Right lobe of liver (tissue), 6 donors: ENCODE measurements around the gene CGB1. TPM values are rescaled to one million over a fixed set of nuclear protein-coding genes. Genes with fewer than 3 reads are reported as not detected.
"Not testable (repeated sequence)": the region's sequence is repeated elsewhere in the genome, so short reads cannot be mapped to it uniquely, and the experiment has no call there.

Source experiments
- ATAC-seq, 4 donors: fragments of 200-7000 bp; cut with Tn5 transposase; one replicate each; pipeline ENCODE4 v1.9.1; 2020; ENCODE audit warnings: mild to moderate bottlenecking in 4 of 4, moderate library complexity in 4 of 4
- DNase-seq, 3 donors: peaks; one replicate each; pipeline ENCODE4 v3.0.0-alpha.2; 2020
- H3K27ac ChIP-seq, 3 donors: fragments of 200-600 bp; one replicate each; pipeline ENCODE4 v1.8.0; 2022
- H3K27me3 ChIP-seq, 2 donors: fragments of 200-600 bp; one replicate each; pipeline ENCODE4 v1.8.0; 2022
- H3K36me3 ChIP-seq, 4 donors: fragments of 200-600 bp; sonication (generic) in 1 of 4; one replicate each; pipeline versions ENCODE4 v1.5.1 to v1.8.0; 2017 to 2022; ENCODE audit warnings: control low read depth in 1 of 4
- H3K4me1 ChIP-seq, 4 donors: fragments of 200-600 bp; sonication (generic) in 1 of 4; one replicate each; pipeline versions ENCODE4 v1.5.1 to v1.8.0; 2017 to 2022; ENCODE audit warnings: control low read depth in 1 of 4
- H3K4me3 ChIP-seq, 3 donors: fragments of 200-600 bp; one replicate each; pipeline ENCODE4 v1.8.0; 2022
- H3K9me3 ChIP-seq, 4 donors: fragments of 200-600 bp; sonication (generic) in 1 of 4; one replicate each; pipeline versions ENCODE4 v1.5.1 to v1.8.0; 2017 to 2022; ENCODE audit warnings: control low read depth in 1 of 4
- POLR2A ChIP-seq: fragments of 450-650 bp; IDR thresholded peaks from one replicate; pipeline ENCODE4 v1.6.1; 2017; ENCODE audit warnings: antibody characterized with exemption, mild to moderate bottlenecking
- WGBS: methylation state at CpG from one replicate; pipeline ENCODE4 v1.1.6; 2018; ENCODE audit warnings: low coverage, low lambda C conversion rate; ENCODE audit not compliant: insufficient coverage; ENCODE audit errors: missing lambda C conversion rate; 5-methylcytosine and 5-hydroxymethylcytosine counted together
- intact Hi-C, 2 donors: fragments of 100-400 bp; cut with DNase I; formaldehyde crosslinking; loops; one replicate each; pipeline versions ENCODE4 v1.11.2 to v1.14.1; 2022
- long read RNA-seq: library from polyadenylated mRNA; unstranded; transcript quantifications from one replicate; pipeline ENCODE4 v2.0.0, GENCODE V29; 2019
- total RNA-seq, 6 experiments: library from RNA; depleted of rRNA in 2 of 6; stranded (reverse); fragments of >200 nt in 2 of 6; fragmentation: NEBNext Ultra II Directional in 3 of 6; extraction: Animal tissue kit (Norgen Biotek cat#: 25700) in 3 of 6; gene quantifications; one replicate each; pipeline versions ENCODE4 v1.1.0 to v1.2.4, GENCODE V29; 2016 to 2023
- TF ChIP-seq, protein P1 (sequence below), 4 donors: fragments of 200-600 bp in 3 of 4; fragments of 450-650 bp in 1 of 4; IDR thresholded peaks; one replicate each; pipeline versions ENCODE4 v1.5.1 to v1.8.0; 2016 to 2022; ENCODE audit warnings: antibody characterized with exemption in 4 of 4, mild to moderate bottlenecking in 2 of 4
- donor health status: DM: no; HTN: yes; CAD: no.
- donor health status: DM: no; HTN: no; CAD: no.
- donor health status: DM: no; HTN: no; CAD: no.
- donor health status: DM: no; HTN: yes; CAD: no.
- donor health status: DM: no; HTN: yes; CAD: no.

The CGB1 gene
- total RNA-seq: not detected
- long read RNA-seq: 0 reads

DNA sequence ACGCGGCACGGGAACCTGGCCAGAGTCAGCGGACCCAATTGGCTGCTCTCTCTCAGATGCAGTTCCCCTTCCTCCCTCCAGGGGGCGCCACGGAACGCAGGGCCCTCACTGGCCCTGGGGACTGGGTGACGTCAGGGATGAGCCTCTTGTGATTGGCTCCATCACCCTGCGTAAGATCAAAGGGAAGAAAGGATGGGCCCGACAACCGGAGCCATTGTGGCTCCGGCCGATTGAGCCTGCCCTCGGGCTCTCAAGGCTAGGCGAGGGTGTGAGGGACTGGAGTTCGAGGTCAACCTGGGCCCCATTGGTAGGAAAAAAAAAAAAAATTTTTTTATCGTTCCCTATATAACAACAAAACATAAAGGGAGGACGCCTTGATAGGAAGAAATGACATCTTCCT, at the start of gene CGB1:
CGB1 (minus strand) TSS at position 81 of the 400 bp plus-strand sequence. CDS start 184 bp downstream, outside the sequence.
- H3K36me3 ChIP-seq, H3K27ac ChIP-seq, H3K4me3 ChIP-seq, intact Hi-C loops, H3K4me1 ChIP-seq, H3K9me3 ChIP-seq, H3K27me3 ChIP-seq, DNase-seq, ATAC-seq: not testable (repeated sequence)
- 79% methylated on average over 9 of the region's 18 CpGs for WGBS
- TF ChIP-seq, protein P1, sequence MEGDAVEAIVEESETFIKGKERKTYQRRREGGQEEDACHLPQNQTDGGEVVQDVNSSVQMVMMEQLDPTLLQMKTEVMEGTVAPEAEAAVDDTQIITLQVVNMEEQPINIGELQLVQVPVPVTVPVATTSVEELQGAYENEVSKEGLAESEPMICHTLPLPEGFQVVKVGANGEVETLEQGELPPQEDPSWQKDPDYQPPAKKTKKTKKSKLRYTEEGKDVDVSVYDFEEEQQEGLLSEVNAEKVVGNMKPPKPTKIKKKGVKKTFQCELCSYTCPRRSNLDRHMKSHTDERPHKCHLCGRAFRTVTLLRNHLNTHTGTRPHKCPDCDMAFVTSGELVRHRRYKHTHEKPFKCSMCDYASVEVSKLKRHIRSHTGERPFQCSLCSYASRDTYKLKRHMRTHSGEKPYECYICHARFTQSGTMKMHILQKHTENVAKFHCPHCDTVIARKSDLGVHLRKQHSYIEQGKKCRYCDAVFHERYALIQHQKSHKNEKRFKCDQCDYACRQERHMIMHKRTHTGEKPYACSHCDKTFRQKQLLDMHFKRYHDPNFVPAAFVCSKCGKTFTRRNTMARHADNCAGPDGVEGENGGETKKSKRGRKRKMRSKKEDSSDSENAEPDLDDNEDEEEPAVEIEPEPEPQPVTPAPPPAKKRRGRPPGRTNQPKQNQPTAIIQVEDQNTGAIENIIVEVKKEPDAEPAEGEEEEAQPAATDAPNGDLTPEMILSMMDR (IDR thresholded peaks at IDR 0.05): peak; percentile 12 to 25 (median 22)

DNA sequence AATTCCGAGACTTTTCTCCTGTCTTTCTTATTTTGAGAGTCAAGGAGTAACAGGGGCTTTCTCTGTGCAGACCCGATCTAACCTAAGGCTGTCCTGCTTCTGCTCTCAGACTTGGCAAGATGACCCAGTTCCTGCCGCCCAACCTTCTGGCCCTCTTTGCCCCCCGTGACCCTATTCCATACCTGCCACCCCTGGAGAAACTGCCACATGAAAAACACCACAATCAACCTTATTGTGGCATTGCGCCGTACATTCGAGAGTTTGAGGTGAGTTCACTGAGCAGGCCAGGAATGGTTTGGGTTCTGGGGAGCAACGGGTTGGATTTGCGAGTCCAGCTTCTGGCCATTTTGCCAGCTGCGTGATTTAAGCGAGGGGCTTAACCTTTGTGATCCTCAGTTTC, 49.6 kb upstream of the CGB1 start:
- intact Hi-C loops: no loop called here
- H3K9me3 ChIP-seq: no peaks in the 10 kb centered on the region
- 11% methylated on average over 5 of the region's 11 CpGs for WGBS
- no peak for ATAC-seq
- H3K36me3 ChIP-seq: peaks cover 7 to 19% (median 12%) of the 10 kb centered on the region in 4 donors
- TF ChIP-seq, protein P1 (IDR thresholded peaks at IDR 0.05): no peak
- TF ChIP-seq POLR2A: no peak
- peak overlapping the region; percentile 64 to 99 (median 79) for H3K4me3 ChIP-seq
- peaks cover 0 to 12% (median 3%) of the 10 kb centered on the region in 4 donors for H3K4me1 ChIP-seq
- H3K27ac ChIP-seq: peak overlapping the region in 1 of 3 donors; percentile 72
- DNase-seq: no peak
- no peaks in the 10 kb centered on the region for H3K27me3 ChIP-seq

DNA sequence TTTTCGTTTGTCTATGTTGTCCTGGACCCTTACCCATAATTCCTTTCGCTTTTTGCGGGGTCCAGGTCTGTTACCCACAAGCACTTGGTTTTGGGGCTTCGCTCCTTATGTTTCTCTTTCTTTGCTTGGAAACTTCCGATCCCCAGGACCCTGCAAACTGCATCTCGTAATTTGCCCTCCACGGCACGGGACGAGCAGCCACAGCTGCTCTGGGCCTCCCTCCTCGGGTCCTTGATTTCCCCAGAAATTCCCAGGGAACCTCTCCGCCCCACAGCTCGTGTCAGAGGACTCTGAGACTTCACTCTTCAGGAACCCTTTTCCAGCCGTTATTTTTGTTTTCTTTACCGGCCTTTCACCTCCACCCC, 49.2 kb upstream of the CGB1 start:
- intact Hi-C loops: no loop called here
- no peak for TF ChIP-seq POLR2A
- TF ChIP-seq, protein P1 (IDR thresholded peaks at IDR 0.05): no peak
- H3K9me3 ChIP-seq: no peaks in the 10 kb centered on the region
- H3K4me3 ChIP-seq: peak overlapping the region; percentile 64 to 99 (median 79)
- H3K36me3 ChIP-seq: peaks cover 4 to 15% (median 10%) of the 10 kb centered on the region in 4 donors
- H3K4me1 ChIP-seq: peaks cover 0 to 12% (median 3%) of the 10 kb centered on the region in 4 donors
- under 1% methylated on average over 14 of the region's 14 CpGs for WGBS
- H3K27ac ChIP-seq: peak overlapping the region; percentile 72 to 79 (median 73)
- DNase-seq: no peak
- no peaks in the 10 kb centered on the region for H3K27me3 ChIP-seq
- ATAC-seq: no peak

DNA sequence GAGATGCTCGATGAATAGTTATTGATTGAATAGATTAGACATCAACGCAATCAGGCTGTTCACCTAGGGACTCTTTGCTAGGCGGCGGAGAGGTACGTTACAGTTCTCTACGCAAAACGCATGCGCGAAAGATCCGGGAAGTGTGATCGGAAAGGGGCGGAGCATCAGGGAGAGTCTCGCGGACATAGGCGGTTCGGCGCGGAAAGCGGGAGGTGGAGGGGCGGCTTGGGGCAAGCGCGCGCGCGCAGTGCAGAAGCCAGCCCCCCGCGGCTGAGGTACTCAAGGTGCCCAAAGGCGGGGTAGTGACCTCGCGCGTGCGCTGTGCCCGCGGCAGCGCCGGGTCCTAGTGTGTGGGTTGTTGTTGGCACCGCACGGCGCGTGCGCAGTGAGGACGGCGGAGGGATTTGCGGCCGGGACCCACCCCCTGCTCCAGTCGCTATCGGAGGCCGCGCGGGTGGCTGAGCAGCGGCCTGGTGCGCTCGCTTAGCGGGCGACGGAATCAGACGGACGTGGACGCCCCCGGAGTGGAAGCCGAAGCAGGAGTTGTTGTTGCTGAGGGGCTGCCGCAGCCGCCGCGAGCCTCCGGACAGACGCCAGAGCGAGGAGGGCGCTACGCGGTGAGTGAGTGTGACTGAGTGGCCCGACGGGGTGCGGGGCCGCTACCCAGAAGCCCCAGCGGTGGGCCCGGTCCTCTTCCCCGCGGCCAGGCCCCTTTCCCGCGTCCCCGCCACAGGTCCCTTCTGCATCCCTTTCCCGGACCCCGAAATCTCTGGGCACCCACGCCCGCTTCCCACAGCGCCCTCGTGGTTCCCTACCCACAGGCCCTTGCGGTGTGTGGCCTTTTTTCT, 48.5 kb upstream of the CGB1 start, which contains the start of gene SNRNP70:
SNRNP70 (plus strand) TSS at position 432 of the 848 bp plus-strand sequence. CDS start 964 bp downstream, outside the sequence.
- peak; percentile 97 to 98 (median 98) for ATAC-seq
- peak; percentile 99 for DNase-seq

More for the DNA sequence above, 48.5 kb upstream of the CGB1 start, which contains the start of gene SNRNP70:
- WGBS: under 1% methylated on average over 26 of the region's 89 CpGs
- Histone ChIP-seq H3K4me3 (peak within 1 kb of the TSS; percentile 64 to 99 (median 79)), H3K36me3 (peaks cover 0 to 9% (median 5%) of the 10 kb centered on the region in 4 donors), H3K4me1 (peaks cover 0 to 12% (median 3%) of the 10 kb centered on the region in 4 donors), H3K27ac (peak within 1 kb of the TSS; percentile 72 to 79 (median 73)), H3K9me3 (no peaks in the 10 kb centered on the region), H3K27me3 (no peaks in the 10 kb centered on the region)
- intact Hi-C loops: no loop called here
- TF ChIP-seq POLR2A: peak; percentile 93
- TF ChIP-seq, protein P1 (IDR thresholded peaks at IDR 0.05): peak in 1 of 4 donors; percentile 1
